A549 (cell line): ENCODE results near the gene GATA6.

Source experiments
- CHD2 ChIP-seq: fragments of 150-350 bp; IDR thresholded peaks from 2 replicates; pipeline ENCODE4 v1.6.1; 2014; ENCODE audit warnings: low read length; ENCODE audit not compliant: partially characterized antibody
- CTCF ChIP-seq: fragments of >200 bp; sonication (Bioruptor Twin); formaldehyde crosslinking; IDR thresholded peaks from 3 replicates; pipeline ENCODE4 v1.5.1; 2016
- E2F6 ChIP-seq: IDR thresholded peaks from 2 replicates; pipeline ENCODE4 v1.6.1; 2012; ENCODE audit warnings: low read depth, borderline replicate concordance
- EHMT2 ChIP-seq: fragments of 200-600 bp; sonication (generic); IDR thresholded peaks from 2 replicates; pipeline ENCODE4 v1.6.1; 2016; ENCODE audit warnings: antibody characterized with exemption, low read depth, mild to moderate bottlenecking, moderate library complexity
- ESRRA ChIP-seq: fragments of 150-350 bp; IDR thresholded peaks from 2 replicates; pipeline ENCODE4 v1.6.1; 2014; ENCODE audit warnings: mild to moderate bottlenecking, low read length, borderline replicate concordance
- FOSL2 ChIP-seq, 2 experiments: fragments of 450-650 bp in 1 of 2; fragments of >200 bp in 1 of 2; sonication (Bioruptor Twin) in 1 of 2; formaldehyde crosslinking; IDR thresholded peaks; 2 replicates each; pipeline versions ENCODE4 v1.5.0 to v1.6.1; 2016 to 2020; ENCODE audit warnings: mild to moderate bottlenecking in 1 of 2, moderate library complexity in 1 of 2
- HOXA7 ChIP-seq: fragments of 250-450 bp; sonication (Bioruptor Pico); IDR thresholded peaks from 2 replicates; pipeline ENCODE4 v1.5.0; 2020; ENCODE audit warnings: mild to moderate bottlenecking, moderate library complexity
- JUN ChIP-seq, 2 experiments: fragments of >200 bp; sonication (Bioruptor Twin); formaldehyde crosslinking; IDR thresholded peaks; 2 replicates in 1 of 2; 3 replicates in 1 of 2; pipeline ENCODE4 v1.6.1; 2016 to 2017
- MAX ChIP-seq: IDR thresholded peaks from 2 replicates; pipeline ENCODE4 v1.6.1; 2012
- MYC ChIP-seq: IDR thresholded peaks from 2 replicates; pipeline ENCODE4 v1.6.1; 2012; ENCODE audit warnings: mild to moderate bottlenecking, inconsistent platforms, low read length, improper control_type of control experiment, borderline replicate concordance
- POLR2A ChIP-seq: IDR thresholded peaks from 2 replicates; pipeline ENCODE4 v1.6.1; 2012; ENCODE audit warnings: mild to moderate bottlenecking, low read length
- POLR2AphosphoS2 ChIP-seq: conservative IDR thresholded peaks from 2 replicates; pipeline ENCODE4 v1.6.1; 2012; ENCODE audit warnings: low read length, improper control_type of control experiment, inconsistent platforms
- RAD21 ChIP-seq, 2 experiments: fragments of >200 bp in 1 of 2; sonication (Bioruptor Twin) in 1 of 2; formaldehyde crosslinking in 1 of 2; IDR thresholded peaks in 1 of 2; conservative IDR thresholded peaks in 1 of 2; 2 replicates in 1 of 2; 3 replicates in 1 of 2; pipeline ENCODE4 v1.6.1; 2012 to 2018; ENCODE audit warnings: inconsistent platforms in 1 of 2
- TP53 ChIP-seq: fragments of 250-450 bp; sonication (Bioruptor Pico); IDR thresholded peaks from 2 replicates; pipeline ENCODE4 v1.5.0; 2021; ENCODE audit warnings: mild to moderate bottlenecking, moderate library complexity

GRCh38 chr18:22182884-22183697, 13.7 kb downstream of the GATA6 start:
- no peak for TF ChIP-seq POLR2A
- TF ChIP-seq HOXA7 (CRISPR knock-in tag): no peak
- no peak for TF ChIP-seq CTCF
- TF ChIP-seq EHMT2: no peak
- TF ChIP-seq MYC: no peak
- TF ChIP-seq CHD2: no peak
- no peak for TF ChIP-seq MAX
- no peak for TF ChIP-seq RAD21 (conservative IDR thresholded peaks at IDR 0.05 in 1 of 2, IDR thresholded peaks at IDR 0.05 in 1 of 2)
- TF ChIP-seq FOSL2 (IDR thresholded peaks at IDR 0.05): no peak
- no peak for TF ChIP-seq FOSL2 (CRISPR knock-in tag; IDR thresholded peaks at IDR 0.05)
- TF ChIP-seq POLR2AphosphoS2: no peak
- no peak for TF ChIP-seq JUN (IDR thresholded peaks at IDR 0.05)
- TF ChIP-seq TP53 (CRISPR knock-in tag): no peak
- no peak for TF ChIP-seq ESRRA
- no peak for TF ChIP-seq E2F6
